Tibial nerve (tissue), 3 donors: ENCODE data around the gene MAGI2.

Source experiments
- POLR2A ChIP-seq, 2 donors: fragments of 450-650 bp; IDR thresholded peaks; one replicate each; pipeline ENCODE4 v1.6.1; 2017; ENCODE audit warnings: antibody characterized with exemption in 2 of 2, mild to moderate bottlenecking in 2 of 2, moderate library complexity in 2 of 2
- TF ChIP-seq, protein P1 (sequence below), 5 experiments: fragments of 200-600 bp in 3 of 5; fragments of 450-650 bp in 2 of 5; sonication (generic) in 3 of 5; IDR thresholded peaks; one replicate each; pipeline ENCODE4 v1.5.1; 2016 to 2019; ENCODE audit warnings: antibody characterized with exemption in 5 of 5, mild to moderate bottlenecking in 3 of 5, moderate library complexity in 2 of 5

DNA sequence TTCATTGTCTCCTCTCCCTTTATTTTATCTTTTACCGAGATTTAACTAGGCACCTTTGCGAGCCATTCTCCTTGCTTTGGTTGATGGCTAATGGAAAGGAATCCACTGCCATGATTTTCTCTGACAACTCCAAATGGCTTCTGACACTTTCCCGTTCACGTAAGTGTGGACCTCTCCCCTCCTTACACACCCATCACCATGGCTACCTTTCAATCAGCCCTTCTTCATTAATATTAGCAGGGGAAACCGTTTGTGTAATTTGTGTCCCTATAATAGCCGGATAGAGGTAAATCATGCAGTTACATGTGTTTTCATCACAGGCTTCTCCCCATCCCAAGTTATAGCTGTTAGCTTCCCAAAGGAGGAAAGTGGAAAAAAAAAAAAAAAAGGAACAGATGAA is 767.3 kb downstream of the MAGI2 start:
- TF ChIP-seq POLR2A (IDR thresholded peaks at IDR 0.05): no peak
- TF ChIP-seq, protein P1, sequence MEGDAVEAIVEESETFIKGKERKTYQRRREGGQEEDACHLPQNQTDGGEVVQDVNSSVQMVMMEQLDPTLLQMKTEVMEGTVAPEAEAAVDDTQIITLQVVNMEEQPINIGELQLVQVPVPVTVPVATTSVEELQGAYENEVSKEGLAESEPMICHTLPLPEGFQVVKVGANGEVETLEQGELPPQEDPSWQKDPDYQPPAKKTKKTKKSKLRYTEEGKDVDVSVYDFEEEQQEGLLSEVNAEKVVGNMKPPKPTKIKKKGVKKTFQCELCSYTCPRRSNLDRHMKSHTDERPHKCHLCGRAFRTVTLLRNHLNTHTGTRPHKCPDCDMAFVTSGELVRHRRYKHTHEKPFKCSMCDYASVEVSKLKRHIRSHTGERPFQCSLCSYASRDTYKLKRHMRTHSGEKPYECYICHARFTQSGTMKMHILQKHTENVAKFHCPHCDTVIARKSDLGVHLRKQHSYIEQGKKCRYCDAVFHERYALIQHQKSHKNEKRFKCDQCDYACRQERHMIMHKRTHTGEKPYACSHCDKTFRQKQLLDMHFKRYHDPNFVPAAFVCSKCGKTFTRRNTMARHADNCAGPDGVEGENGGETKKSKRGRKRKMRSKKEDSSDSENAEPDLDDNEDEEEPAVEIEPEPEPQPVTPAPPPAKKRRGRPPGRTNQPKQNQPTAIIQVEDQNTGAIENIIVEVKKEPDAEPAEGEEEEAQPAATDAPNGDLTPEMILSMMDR (IDR thresholded peaks at IDR 0.05): no peak
